Measurements from ENCODE around the gene INPP5B.

Gene INPP5B

GRCh38 chr1:37845786-37846185, 101.1 kb downstream of the INPP5B start:
- Histone ChIP-seq H2BK120ac (ENCODE audit: insufficient read depth, low read length, poor library complexity) (no peak overlapping the region), H3K4ac (ENCODE audit: low read depth, low read length) (no peak overlapping the region), H3K27ac (ENCODE audit: low read depth, low read length) (no peak overlapping the region), H3K9me3 (ENCODE audit: insufficient read depth, low read depth, low read length) (no peaks in the 10 kb centered on the region), H3K23ac (ENCODE audit: low read length) (no peak overlapping the region), H3K27me3 (ENCODE audit: insufficient read depth, low read length) (no peaks in the 10 kb centered on the region), H3K4me3 (ENCODE audit: low read depth, low read length) (no peak overlapping the region), H3K9ac (ENCODE audit: low read length) (no peak overlapping the region), H3K18ac (ENCODE audit: low read length) (no peak overlapping the region), H2BK12ac (ENCODE audit: low read length) (no peak overlapping the region), H2BK5ac (ENCODE audit: low read depth, low read length, poor library complexity) (no peak overlapping the region), H3K79me2 (ENCODE audit: control insufficient read depth, insufficient read depth, low read length, poor library complexity) (no peaks in the 10 kb centered on the region), H4K8ac (ENCODE audit: low read depth, low read length) (no peak overlapping the region), H3K4me2 (ENCODE audit: low read length) (no peak overlapping the region), H2AFZ (ENCODE audit: insufficient read depth, low read length, poor library complexity) (no peak overlapping the region), H3K36me3 (ENCODE audit: control insufficient read depth in 1 of 2, insufficient read depth in 2 of 2, low read length in 2 of 2) (peaks cover 9% of the 10 kb centered on the region in 2 experiments), H2AK5ac (ENCODE audit: low read length) (no peak overlapping the region), H3K14ac (ENCODE audit: low read length) (no peak overlapping the region), H3K79me1 (ENCODE audit: low read length) (no peaks in the 10 kb centered on the region), H3K4me1 (ENCODE audit: control insufficient read depth in 1 of 2, insufficient read depth in 2 of 2, low read length in 2 of 2) (no peaks in the 10 kb centered on the region), H4K12ac (ENCODE audit: low read depth, low read length) (no peak overlapping the region), H4K91ac (ENCODE audit: low read depth, low read length) (no peak overlapping the region)
- WGBS (ENCODE audit: extremely low coverage, insufficient coverage, insufficient read length): no CpG with 5 or more reads among the region's 3 CpGs
- peak in 1 of 2 donors; percentile 36 for DNase-seq

GRCh38 chr1:37845049-37845646, 101.7 kb downstream of the INPP5B start:
- H2BK120ac ChIP-seq (ENCODE audit: insufficient read depth, low read length, poor library complexity): no peak overlapping the region
- no peak overlapping the region for H3K14ac ChIP-seq (ENCODE audit: low read length)
- H3K23ac ChIP-seq (ENCODE audit: low read length): no peak overlapping the region
- no peak overlapping the region for H4K8ac ChIP-seq (ENCODE audit: low read depth, low read length)
- no peak overlapping the region for H2AK5ac ChIP-seq (ENCODE audit: low read length)
- no CpG with 5 or more reads among the region's 5 CpGs for WGBS (ENCODE audit: extremely low coverage, insufficient coverage, insufficient read length)
- H3K4ac ChIP-seq (ENCODE audit: low read depth, low read length): no peak overlapping the region
- no peaks in the 10 kb centered on the region for H3K79me2 ChIP-seq (ENCODE audit: control insufficient read depth, insufficient read depth, low read length, poor library complexity)
- H2BK12ac ChIP-seq (ENCODE audit: low read length): no peak overlapping the region
- H3K36me3 ChIP-seq (ENCODE audit: control insufficient read depth in 1 of 2, insufficient read depth in 2 of 2, low read length in 2 of 2): peaks cover 9 to 10% of the 10 kb centered on the region in 2 experiments
- no peak overlapping the region for H3K4me3 ChIP-seq (ENCODE audit: low read depth, low read length)
- no peak overlapping the region for H4K12ac ChIP-seq (ENCODE audit: low read depth, low read length)
- no peak overlapping the region for H2BK5ac ChIP-seq (ENCODE audit: low read depth, low read length, poor library complexity)
- no peak overlapping the region for H4K91ac ChIP-seq (ENCODE audit: low read depth, low read length)
- no peak overlapping the region for H3K9ac ChIP-seq (ENCODE audit: low read length)
- H2AFZ ChIP-seq (ENCODE audit: insufficient read depth, low read length, poor library complexity): no peak overlapping the region
- H3K27ac ChIP-seq (ENCODE audit: low read depth, low read length): no peak overlapping the region
- H3K79me1 ChIP-seq (ENCODE audit: low read length): no peaks in the 10 kb centered on the region
- no peaks in the 10 kb centered on the region for H3K9me3 ChIP-seq (ENCODE audit: insufficient read depth, low read depth, low read length)
- no peaks in the 10 kb centered on the region for H3K4me1 ChIP-seq (ENCODE audit: control insufficient read depth in 1 of 2, insufficient read depth in 2 of 2, low read length in 2 of 2)
- DNase-seq: peak in 1 of 2 donors; percentile 67
- H3K4me2 ChIP-seq (ENCODE audit: low read length): no peak overlapping the region
- no peak overlapping the region for H3K18ac ChIP-seq (ENCODE audit: low read length)
- no peaks in the 10 kb centered on the region for H3K27me3 ChIP-seq (ENCODE audit: insufficient read depth, low read length)

GRCh38 chr1:37844536-37844935, 102.3 kb downstream of the INPP5B start:
- H3K36me3 ChIP-seq (ENCODE audit: control insufficient read depth in 1 of 2, insufficient read depth in 2 of 2, low read length in 2 of 2): peaks cover 11 to 15% of the 10 kb centered on the region in 2 experiments
- H3K23ac ChIP-seq (ENCODE audit: low read length): no peak overlapping the region
- no peak overlapping the region for H3K18ac ChIP-seq (ENCODE audit: low read length)
- no peak overlapping the region for H3K14ac ChIP-seq (ENCODE audit: low read length)
- H4K91ac ChIP-seq (ENCODE audit: low read depth, low read length): no peak overlapping the region
- no peak overlapping the region for H2BK12ac ChIP-seq (ENCODE audit: low read length)
- H2BK5ac ChIP-seq (ENCODE audit: low read depth, low read length, poor library complexity): no peak overlapping the region
- H3K4me1 ChIP-seq (ENCODE audit: control insufficient read depth in 1 of 2, insufficient read depth in 2 of 2, low read length in 2 of 2): no peaks in the 10 kb centered on the region
- H2AFZ ChIP-seq (ENCODE audit: insufficient read depth, low read length, poor library complexity): no peak overlapping the region
- no peak overlapping the region for H3K4me2 ChIP-seq (ENCODE audit: low read length)
- no peak overlapping the region for H3K4me3 ChIP-seq (ENCODE audit: low read depth, low read length)
- no peak overlapping the region for H2BK120ac ChIP-seq (ENCODE audit: insufficient read depth, low read length, poor library complexity)
- DNase-seq: no peak
- no peak overlapping the region for H4K12ac ChIP-seq (ENCODE audit: low read depth, low read length)
- no peak overlapping the region for H3K9ac ChIP-seq (ENCODE audit: low read length)
- no peak overlapping the region for H3K4ac ChIP-seq (ENCODE audit: low read depth, low read length)
- H3K9me3 ChIP-seq (ENCODE audit: insufficient read depth, low read depth, low read length): no peaks in the 10 kb centered on the region
- H2AK5ac ChIP-seq (ENCODE audit: low read length): no peak overlapping the region
- H3K27ac ChIP-seq (ENCODE audit: low read depth, low read length): no peak overlapping the region
- H4K8ac ChIP-seq (ENCODE audit: low read depth, low read length): no peak overlapping the region
- no peaks in the 10 kb centered on the region for H3K79me1 ChIP-seq (ENCODE audit: low read length)
- no peaks in the 10 kb centered on the region for H3K27me3 ChIP-seq (ENCODE audit: insufficient read depth, low read length)
- no peaks in the 10 kb centered on the region for H3K79me2 ChIP-seq (ENCODE audit: control insufficient read depth, insufficient read depth, low read length, poor library complexity)

- H2BK12ac ChIP-seq (ENCODE audit: low read length): no peak overlapping the region
- no peaks in the 10 kb centered on the region for H3K27me3 ChIP-seq (ENCODE audit: insufficient read depth, low read length)
- no peak overlapping the region for H2AFZ ChIP-seq (ENCODE audit: insufficient read depth, low read length, poor library complexity)
- H3K4ac ChIP-seq (ENCODE audit: low read depth, low read length): no peak overlapping the region
- no peak for DNase-seq
- no peaks in the 10 kb centered on the region for H3K9me3 ChIP-seq (ENCODE audit: insufficient read depth, low read depth, low read length)
- H3K36me3 ChIP-seq (ENCODE audit: control insufficient read depth in 1 of 2, insufficient read depth in 2 of 2, low read length in 2 of 2): peaks cover 13 to 26% of the 10 kb centered on the region in 2 experiments
- no peak overlapping the region for H3K27ac ChIP-seq (ENCODE audit: low read depth, low read length)
- no peak overlapping the region for H4K8ac ChIP-seq (ENCODE audit: low read depth, low read length)
- no peak overlapping the region for H4K12ac ChIP-seq (ENCODE audit: low read depth, low read length)
- no peaks in the 10 kb centered on the region for H3K79me1 ChIP-seq (ENCODE audit: low read length)
- H3K4me3 ChIP-seq (ENCODE audit: low read depth, low read length): no peak overlapping the region
- no peak overlapping the region for H2AK5ac ChIP-seq (ENCODE audit: low read length)
- H3K4me1 ChIP-seq (ENCODE audit: control insufficient read depth in 1 of 2, insufficient read depth in 2 of 2, low read length in 2 of 2): no peaks in the 10 kb centered on the region
- H3K18ac ChIP-seq (ENCODE audit: low read length): no peak overlapping the region
- H2BK5ac ChIP-seq (ENCODE audit: low read depth, low read length, poor library complexity): no peak overlapping the region
- no peak overlapping the region for H3K14ac ChIP-seq (ENCODE audit: low read length)
- H2BK120ac ChIP-seq (ENCODE audit: insufficient read depth, low read length, poor library complexity): no peak overlapping the region
- H3K9ac ChIP-seq (ENCODE audit: low read length): no peak overlapping the region
- H3K79me2 ChIP-seq (ENCODE audit: control insufficient read depth, insufficient read depth, low read length, poor library complexity): no peaks in the 10 kb centered on the region
- no peak overlapping the region for H3K4me2 ChIP-seq (ENCODE audit: low read length)
- no CpG with 5 or more reads among the region's 3 CpGs for WGBS (ENCODE audit: extremely low coverage, insufficient coverage, insufficient read length)
- H3K23ac ChIP-seq (ENCODE audit: low read length): no peak overlapping the region
- no peak overlapping the region for H4K91ac ChIP-seq (ENCODE audit: low read depth, low read length)
These were observed 105.2 kb downstream of the INPP5B start for GRCh38 chr1:37841652-37842051.

All from trophoblast cell (in vitro differentiated cells and primary cell).